Loucy (cell line): Measurements from ENCODE around the gene C10orf143.

Experiments used
- H2AFZ ChIP-seq: fragments of 200-600 bp; sonication (generic); 2 replicates; pipeline ENCODE4 v1.6.0; 2016; ENCODE audit warnings: antibody characterized with exemption, mild to moderate bottlenecking, low read length, moderate library complexity
- H3F3A ChIP-seq: fragments of 200-600 bp; 2 replicates; pipeline ENCODE4 v1.6.0; 2016; ENCODE audit warnings: antibody characterized with exemption, low read depth, mild to moderate bottlenecking
- H3K27me3 ChIP-seq: fragments of 200-600 bp; sonication (generic); 2 replicates; pipeline ENCODE4 v1.6.1; 2014; ENCODE audit warnings: low read length, mild to moderate bottlenecking; ENCODE audit not compliant: insufficient read depth, poor library complexity, severe bottlenecking
- H3K36me3 ChIP-seq: fragments of 200-600 bp; sonication (generic); 2 replicates; pipeline ENCODE4 v1.6.1; 2016; ENCODE audit warnings: low read length; ENCODE audit not compliant: insufficient read depth
- H3K4me1 ChIP-seq: fragments of 200-600 bp; sonication (generic); 2 replicates; pipeline ENCODE4 v1.5.1; 2014; ENCODE audit warnings: low read length, mild to moderate bottlenecking; ENCODE audit not compliant: insufficient read depth, poor library complexity, severe bottlenecking
- H3K4me2 ChIP-seq: fragments of 200-600 bp; sonication (generic); 2 replicates; pipeline ENCODE4 v1.6.0; 2014; ENCODE audit warnings: antibody characterized with exemption, low read length, low read depth, mild to moderate bottlenecking; ENCODE audit not compliant: poor library complexity, severe bottlenecking
- H3K4me3 ChIP-seq: fragments of 200-600 bp; sonication (generic); 2 replicates; pipeline ENCODE4 v1.5.1; 2014; ENCODE audit warnings: low read length, mild to moderate bottlenecking, mixed read lengths; ENCODE audit not compliant: poor library complexity, severe bottlenecking
- H3K79me2 ChIP-seq: fragments of 200-600 bp; sonication (generic); 2 replicates; pipeline ENCODE4 v1.6.1; 2014; ENCODE audit warnings: low read length; ENCODE audit not compliant: insufficient read depth
- H3K9ac ChIP-seq: fragments of 200-600 bp; sonication (generic); 2 replicates; pipeline ENCODE4 v1.6.0; 2014; ENCODE audit warnings: mild to moderate bottlenecking, low read depth, low read length, moderate library complexity; ENCODE audit not compliant: poor library complexity, severe bottlenecking
- H3K9me2 ChIP-seq: fragments of 200-600 bp; sonication (generic); replicated peaks from 2 replicates; pipeline ENCODE4 v1.6.1; 2016; ENCODE audit warnings: low read depth, low read length, mixed read lengths
- H3K9me3 ChIP-seq: fragments of 200-600 bp; sonication (generic); 2 replicates; pipeline ENCODE4 v1.6.1; 2014; ENCODE audit warnings: mild to moderate bottlenecking, antibody characterized with exemption, low read length, low read depth; ENCODE audit not compliant: insufficient read depth
- H4K20me1 ChIP-seq: fragments of 200-600 bp; sonication (generic); 2 replicates; pipeline ENCODE4 v1.6.0; 2014; ENCODE audit warnings: antibody characterized with exemption, low read length, mild to moderate bottlenecking; ENCODE audit not compliant: insufficient read depth, poor library complexity, severe bottlenecking
- CTCF ChIP-seq: fragments of 200-600 bp; sonication (generic); conservative IDR thresholded peaks from 2 replicates; pipeline ENCODE4 v1.5.1; 2014; ENCODE audit warnings: mild to moderate bottlenecking, antibody characterized with exemption, low read length
- EZH2phosphoT487 ChIP-seq: fragments of 200-600 bp; IDR thresholded peaks from 2 replicates; pipeline ENCODE4 v1.6.1; 2018; ENCODE audit warnings: antibody characterized with exemption, mild to moderate bottlenecking, moderate library complexity, borderline replicate concordance

C10orf143 gene

GRCh38 chr10:130110246-130111112, at the start of gene C10orf143:
Gene C10orf143, minus strand, starts transcription at chr10:130110830. Its CDS starts 58 bp downstream, at chr10:130110772.
- Histone ChIP-seq H3K4me1 (peaks cover 20% of the 10 kb centered on the region), H3K9me3 (no peaks in the 10 kb centered on the region; the same call in 1 of the 2 replicates), H3K4me2 (peak within 1 kb of the TSS; percentile 96), H2AFZ (peak within 1 kb of the TSS; percentile 93), H3K4me3 (peak within 1 kb of the TSS; percentile 92), H3K36me3 (no peaks in the 10 kb centered on the region), H3K27me3 (no peaks in the 10 kb centered on the region), H3K79me2 (peaks cover 6% of the 10 kb centered on the region; the same call in 1 of the 2 replicates), H3K9ac (peak within 1 kb of the TSS; percentile 83), H3F3A (no peaks in the 10 kb centered on the region), H3K9me2 (no peaks in the 10 kb centered on the region), H4K20me1 (no peaks in the 10 kb centered on the region)
- TF ChIP-seq CTCF: no peak
- TF ChIP-seq EZH2phosphoT487: no peak

- Histone ChIP-seq H3K79me2 (peaks cover 37% of the 10 kb centered on the region), H3K9me2 (no peaks in the 10 kb centered on the region), H4K20me1 (peaks cover 14% of the 10 kb centered on the region), H3K4me1 (no peaks in the 10 kb centered on the region), H3K9me3 (no peaks in the 10 kb centered on the region), H2AFZ (no peak overlapping the region), H3F3A (no peaks in the 10 kb centered on the region), H3K27me3 (no peaks in the 10 kb centered on the region), H3K36me3 (peaks cover 28% of the 10 kb centered on the region; the same call in 1 of the 2 replicates), H3K4me3 (no peak overlapping the region), H3K4me2 (no peak overlapping the region), H3K9ac (no peak overlapping the region)
- no peak for TF ChIP-seq EZH2phosphoT487
Measured at GRCh38 chr10:130159192-130159794, 48.7 kb upstream of the C10orf143 start.

GRCh38 chr10:130146042-130146441, 35.4 kb upstream of the C10orf143 start:
- Histone ChIP-seq H2AFZ (no peak overlapping the region), H4K20me1 (peaks cover 40% of the 10 kb centered on the region), H3K4me2 (no peak overlapping the region), H3K27me3 (no peaks in the 10 kb centered on the region), H3K9me2 (no peaks in the 10 kb centered on the region), H3K9ac (no peak overlapping the region), H3K36me3 (peaks cover 30% of the 10 kb centered on the region), H3K9me3 (no peaks in the 10 kb centered on the region), H3F3A (no peaks in the 10 kb centered on the region), H3K79me2 (peaks cover 91% of the 10 kb centered on the region), H3K4me1 (peaks cover 14% of the 10 kb centered on the region), H3K4me3 (peak overlapping the region; percentile 0)
- TF ChIP-seq EZH2phosphoT487 (no peak), CTCF (no peak)
